ENCODE data around the gene CPZ.
"Not testable (repeated sequence)": the region's sequence is repeated elsewhere in the genome, so short reads cannot be mapped to it uniquely, and the experiment has no call there.

CPZ gene

GRCh38 chr4:8653326-8654000 lies 60.9 kb downstream of the CPZ start:
- DNase-seq (ENCODE audit: low spot score): no peak

- DNase-seq (ENCODE audit: low spot score): not testable (repeated sequence)
These were observed 61.6 kb downstream of the CPZ start for GRCh38 chr4:8654139-8654538.

GRCh38 chr4:8655411-8656184 lies 63.0 kb downstream of the CPZ start:
- no peak for DNase-seq (ENCODE audit: low spot score)

DNA sequence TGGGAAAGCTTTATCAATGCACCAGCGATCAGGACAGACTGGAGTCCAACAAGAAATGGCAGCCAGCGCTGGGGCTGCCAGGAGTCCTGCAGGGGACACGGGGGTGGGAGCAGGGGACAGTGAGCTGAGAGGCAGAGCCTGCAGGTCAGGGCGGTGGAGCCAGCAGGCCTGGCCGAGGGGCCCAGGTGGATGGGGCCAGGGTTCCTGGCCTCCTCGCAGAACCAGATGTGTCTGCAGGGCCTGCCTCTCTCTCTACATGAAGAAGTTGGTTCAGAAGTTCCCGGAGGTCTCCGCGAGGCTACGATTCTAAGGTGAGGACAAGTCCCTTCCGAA lies 63.6 kb downstream of the CPZ start:
- no peak for DNase-seq (ENCODE audit: low spot score)

DNA sequence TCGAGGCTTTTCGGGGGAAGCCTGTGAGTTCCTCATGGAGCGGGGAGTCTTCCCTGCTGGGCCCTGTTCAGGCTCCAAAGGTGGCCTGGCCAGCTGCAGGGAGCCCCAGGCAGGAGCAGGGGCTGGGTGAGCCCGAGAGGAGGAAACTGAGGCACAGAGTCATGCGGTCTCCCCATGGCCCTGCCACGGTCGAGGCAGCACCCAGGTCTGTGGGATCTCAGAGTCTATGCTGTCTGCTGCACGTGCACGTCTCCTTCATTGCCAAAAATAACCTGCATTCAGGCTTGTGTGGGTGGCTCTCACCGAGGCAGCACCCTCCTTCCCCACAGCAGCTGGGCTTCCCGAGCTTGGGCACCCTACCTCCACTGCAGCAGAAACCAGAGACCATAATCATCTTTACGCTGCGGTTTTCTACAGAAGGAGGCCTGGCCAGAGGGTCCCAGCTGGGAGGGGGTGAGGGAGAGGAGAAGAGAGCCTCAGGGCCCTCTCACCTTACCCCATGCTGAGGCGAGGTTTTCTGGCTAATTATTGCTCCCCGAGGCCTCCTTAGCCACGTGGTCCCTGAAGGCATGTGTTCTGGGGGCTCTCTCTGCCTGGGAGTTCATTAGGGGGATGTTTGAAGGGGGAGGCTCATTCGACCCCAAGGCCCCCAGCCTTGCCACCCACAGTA lies 64.3 kb downstream of the CPZ start:
- no peak for DNase-seq (ENCODE audit: low spot score)

- no peak for DNase-seq (ENCODE audit: low spot score)
These were observed 65.0 kb downstream of the CPZ start for GRCh38 chr4:8657381-8658088.

- DNase-seq (ENCODE audit: low spot score): no peak
These were observed 70.2 kb downstream of the CPZ start for GRCh38 chr4:8662776-8663175.

DNA sequence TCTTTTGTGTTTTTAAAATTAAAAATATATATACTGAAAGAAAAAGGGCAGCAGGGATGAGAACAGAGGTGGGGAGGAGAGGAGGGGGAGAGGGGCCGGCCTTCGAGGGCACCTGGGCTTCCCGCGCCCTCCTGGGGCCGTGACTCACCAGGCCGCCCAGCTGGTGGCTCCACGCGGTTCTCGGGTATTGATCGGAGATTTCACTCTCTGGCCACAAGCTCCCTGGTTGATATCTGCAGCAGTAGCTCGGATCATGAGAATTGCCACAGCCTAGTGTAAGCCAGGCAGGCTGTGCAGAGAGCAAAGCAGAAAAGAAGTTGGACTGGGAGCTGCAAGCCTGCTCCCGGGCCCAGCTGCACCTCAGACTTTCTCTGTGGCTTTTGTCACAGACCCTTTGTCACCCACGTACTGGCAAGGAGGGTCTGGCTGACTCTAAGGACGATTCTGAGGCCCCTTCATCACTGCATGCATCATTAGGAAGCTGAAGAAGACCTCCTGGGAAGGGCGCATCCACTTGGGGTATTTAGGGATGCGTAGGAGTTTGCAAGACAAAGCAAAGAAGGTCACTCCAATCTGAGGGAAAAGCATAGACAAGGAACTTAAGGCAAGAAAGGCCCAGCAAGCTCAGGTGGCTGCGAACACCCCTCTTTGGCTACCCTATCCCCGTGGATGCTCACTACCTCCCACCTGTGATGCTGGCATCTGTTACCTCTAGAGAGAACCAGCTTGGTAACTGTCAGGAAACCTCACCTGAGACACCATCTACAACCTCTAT lies 71.7 kb downstream of the CPZ start:
- DNase-seq (ENCODE audit: low spot score): no peak

DNA sequence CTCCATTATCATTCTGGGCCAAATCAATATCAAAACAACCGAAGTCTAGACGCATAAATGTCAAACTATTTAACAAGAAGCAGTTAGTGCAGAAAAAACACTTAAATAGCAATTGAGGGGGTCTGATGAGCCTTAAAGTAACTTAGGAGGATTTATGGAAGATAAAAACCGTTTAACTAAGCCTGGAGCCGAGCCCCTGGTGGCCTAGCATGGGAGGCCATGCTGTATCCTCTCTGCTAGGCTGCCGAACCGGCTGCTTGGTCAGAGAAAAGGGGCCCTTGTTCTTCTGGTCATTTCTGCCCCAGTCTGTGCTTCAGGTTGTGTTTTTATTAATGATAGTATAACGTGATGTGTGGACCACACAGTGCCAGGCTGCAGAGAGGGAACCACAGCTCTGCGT lies 72.4 kb downstream of the CPZ start:
- no peak for DNase-seq (ENCODE audit: low spot score)

- DNase-seq (ENCODE audit: low spot score): no peak
These were observed 73.1 kb downstream of the CPZ start for GRCh38 chr4:8665406-8666360.

DNA sequence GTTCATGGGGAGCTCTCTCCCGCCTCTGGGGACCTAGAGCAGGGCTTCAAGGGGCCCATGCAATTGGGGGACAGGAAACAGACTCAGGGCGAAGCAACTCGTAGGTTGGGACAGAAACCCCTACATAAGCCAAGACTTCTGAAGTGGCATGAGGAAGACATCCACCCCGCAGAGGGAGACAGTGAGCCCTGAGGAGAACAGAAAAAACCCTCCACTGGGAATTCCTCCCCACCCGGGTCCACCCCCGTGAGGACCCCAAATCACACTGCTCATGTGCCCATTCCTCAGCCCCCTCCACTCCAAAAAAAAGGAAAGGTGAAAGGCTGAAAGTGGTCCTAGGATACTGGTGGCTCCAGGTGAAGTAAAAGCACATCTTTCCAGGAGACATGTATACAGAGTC lies 74.0 kb downstream of the CPZ start:
- DNase-seq (ENCODE audit: low spot score): no peak
